22Rv1 (cell line): Measurements from ENCODE around the gene PHLPP2.

Experiments
- ZFX ChIP-seq: fragments of 450-650 bp; IDR thresholded peaks from 2 replicates; pipeline ENCODE4 v1.6.1; 2017; ENCODE audit warnings: antibody characterized with exemption, borderline replicate concordance
- TF ChIP-seq, protein P1 (sequence below): fragments of 450-650 bp; IDR thresholded peaks from 2 replicates; pipeline ENCODE4 v1.5.1; 2017; ENCODE audit warnings: mild to moderate bottlenecking

DNA sequence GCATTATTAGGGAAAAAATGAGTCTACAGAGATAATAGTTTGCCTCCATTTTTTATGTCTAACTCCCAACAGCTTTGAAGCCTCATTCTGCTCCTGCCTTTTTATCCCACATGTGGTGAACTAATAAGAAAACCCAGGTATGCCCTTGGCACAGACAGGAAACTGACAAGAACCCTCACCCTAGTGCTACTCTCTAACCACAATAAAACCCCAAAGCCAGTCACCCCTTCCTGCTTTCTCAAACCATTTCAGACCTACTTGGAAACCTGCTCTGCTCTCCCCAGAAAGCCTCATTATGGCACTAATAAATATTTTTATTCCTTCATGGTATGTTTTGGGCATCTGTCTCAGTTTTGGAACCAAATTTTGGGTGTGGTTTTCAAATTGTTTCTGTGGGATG lies 102.4 kb downstream of the PHLPP2 start:
- TF ChIP-seq, protein P1, sequence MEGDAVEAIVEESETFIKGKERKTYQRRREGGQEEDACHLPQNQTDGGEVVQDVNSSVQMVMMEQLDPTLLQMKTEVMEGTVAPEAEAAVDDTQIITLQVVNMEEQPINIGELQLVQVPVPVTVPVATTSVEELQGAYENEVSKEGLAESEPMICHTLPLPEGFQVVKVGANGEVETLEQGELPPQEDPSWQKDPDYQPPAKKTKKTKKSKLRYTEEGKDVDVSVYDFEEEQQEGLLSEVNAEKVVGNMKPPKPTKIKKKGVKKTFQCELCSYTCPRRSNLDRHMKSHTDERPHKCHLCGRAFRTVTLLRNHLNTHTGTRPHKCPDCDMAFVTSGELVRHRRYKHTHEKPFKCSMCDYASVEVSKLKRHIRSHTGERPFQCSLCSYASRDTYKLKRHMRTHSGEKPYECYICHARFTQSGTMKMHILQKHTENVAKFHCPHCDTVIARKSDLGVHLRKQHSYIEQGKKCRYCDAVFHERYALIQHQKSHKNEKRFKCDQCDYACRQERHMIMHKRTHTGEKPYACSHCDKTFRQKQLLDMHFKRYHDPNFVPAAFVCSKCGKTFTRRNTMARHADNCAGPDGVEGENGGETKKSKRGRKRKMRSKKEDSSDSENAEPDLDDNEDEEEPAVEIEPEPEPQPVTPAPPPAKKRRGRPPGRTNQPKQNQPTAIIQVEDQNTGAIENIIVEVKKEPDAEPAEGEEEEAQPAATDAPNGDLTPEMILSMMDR, result no peak
- no peak for TF ChIP-seq ZFX
